HepG2 (cell line): Measurements from ENCODE around the gene CYB5B. TPM values are rescaled to one million over a fixed set of nuclear protein-coding genes. Genes with fewer than 3 reads are reported as not detected.

ENCODE experiments used
- ATAC-seq: fragments of 200-7000 bp; cut with Tn5 transposase; 3 replicates; pipeline ENCODE4 v1.9.1; 2020; ENCODE audit warnings: mild to moderate bottlenecking, moderate library complexity
- BruUV-seq: library from RNA; stranded (reverse); fragments of 400-500 nt; replicated peaks from 2 replicates; lab custom pipeline; 2021; lab: Mats Ljungman, UMichigan
- CTCF ChIA-PET: fragments of 300-600 bp; formaldehyde crosslinking; extraction: SDS; loops from one replicate; lab custom pipeline; 2021; ENCODE audit warnings: low total read pairs, inconsistent platforms, low intra/inter-chr PET ratio; lab: Yijun Ruan, JAX
- POLR2A ChIA-PET: fragments of 350-600 bp; sonication (Branson Sonifier 250); formaldehyde crosslinking; loops from one replicate; lab custom pipeline; 2020; ENCODE audit warnings: antibody characterized with exemption, inconsistent platforms; lab: Yijun Ruan, JAX
- DNase-seq: peaks from one replicate; pipeline ENCODE4 v3.0.0-alpha.2; 2015; ENCODE audit warnings: low spot score
- FAIRE-seq: peaks from 3 replicates; lab custom pipeline; 2011; peaks lifted over from hg19 to GRCh38; lab: Jason Lieb, UNC
- H2AFZ ChIP-seq: one replicate; pipeline ENCODE4 v1.6.1; 2011; ENCODE audit warnings: low read length, inconsistent platforms
- H3K27ac ChIP-seq: fragments of 300-600 bp; 3 replicates; pipeline ENCODE4 v1.8.0; 2011; ENCODE audit warnings: mixed run types, mild to moderate bottlenecking, mixed read lengths, low read length, inconsistent platforms; ENCODE audit not compliant: insufficient read depth; ENCODE audit errors: extremely low read length
- H3K27me3 ChIP-seq, 2 experiments: fragments of 200-600 bp in 1 of 2; 2 replicates in 1 of 2; 3 replicates in 1 of 2; pipeline versions ENCODE4 v1.6.0 to v1.8.0; 2011; ENCODE audit warnings: low read length in 2 of 2, mild to moderate bottlenecking in 2 of 2, moderate library complexity in 2 of 2, inconsistent platforms in 1 of 2; ENCODE audit not compliant: insufficient read depth in 2 of 2, control insufficient read depth in 1 of 2
- H3K36me3 ChIP-seq, 2 experiments: fragments of 200-600 bp in 1 of 2; replicated peaks in 1 of 2; 2 replicates in 1 of 2; 3 replicates in 1 of 2; pipeline versions ENCODE4 v1.5.1 to v1.8.0; 2011; ENCODE audit warnings: low read length in 2 of 2, inconsistent platforms in 1 of 2; ENCODE audit not compliant: insufficient read depth in 2 of 2, control insufficient read depth in 1 of 2
- H3K4me1 ChIP-seq: 2 replicates; pipeline ENCODE4 v1.5.1; 2012; ENCODE audit warnings: low read length, inconsistent platforms; ENCODE audit not compliant: insufficient read depth
- H3K4me2 ChIP-seq: 2 replicates; pipeline ENCODE4 v1.6.0; 2011; ENCODE audit warnings: low read depth, low read length, inconsistent platforms
- H3K4me3 ChIP-seq, 3 experiments: fragments of 200-600 bp in 1 of 3; sonication (generic), shearing (Covaris generic) in 1 of 3; replicated peaks in 1 of 3; 2 replicates each; pipeline ENCODE4 v1.5.1; 2011 to 2016; ENCODE audit warnings: low read length in 3 of 3, inconsistent platforms in 2 of 3, low read depth in 2 of 3, mild to moderate bottlenecking in 2 of 3, control low read depth in 1 of 3, mixed read lengths in 1 of 3; ENCODE audit not compliant: insufficient read depth in 1 of 3
- H3K79me2 ChIP-seq: one replicate; pipeline ENCODE4 v1.6.1; 2011; ENCODE audit warnings: low read length, inconsistent platforms; ENCODE audit not compliant: insufficient read depth
- H3K9ac ChIP-seq: 2 replicates; pipeline ENCODE4 v1.6.0; 2011; ENCODE audit warnings: mild to moderate bottlenecking, low read depth, low read length, inconsistent platforms; ENCODE audit not compliant: insufficient read depth
- H3K9me3 ChIP-seq: 2 replicates; pipeline ENCODE4 v1.5.1; 2012; ENCODE audit warnings: mild to moderate bottlenecking, low read length
- H4K20me1 ChIP-seq: 2 replicates; pipeline ENCODE4 v1.6.0; 2011; ENCODE audit warnings: inconsistent platforms, mild to moderate bottlenecking, low read length, moderate library complexity; ENCODE audit not compliant: insufficient read depth
- CHD2 ChIP-seq: IDR thresholded peaks from 2 replicates; pipeline ENCODE4 v1.6.1; 2011; ENCODE audit warnings: low read depth, low read length, improper control_type of control experiment
- ERF ChIP-seq: IDR thresholded peaks from 2 replicates; pipeline ENCODE4 v1.6.1; 2018; ENCODE audit warnings: missing biosample characterization, missing genetic modification reagents
- FIP1L1 ChIP-seq: fragments of 200-400 bp; formaldehyde crosslinking; IDR thresholded peaks from 2 replicates; pipeline ENCODE4 v1.6.1; 2018; ENCODE audit warnings: low read depth, mild to moderate bottlenecking, low read length, moderate library complexity, borderline replicate concordance; ENCODE audit not compliant: insufficient read depth
- GATAD1 ChIP-seq: IDR thresholded peaks from 2 replicates; pipeline ENCODE4 v1.6.1; 2016; ENCODE audit warnings: missing genetic modification reagents, missing compliant biosample characterization
- HNF1B ChIP-seq: sonication (generic); formaldehyde crosslinking; IDR thresholded peaks from 2 replicates; pipeline ENCODE4 v1.5.1; 2020; ENCODE audit warnings: mild to moderate bottlenecking, moderate library complexity, missing genetic modification reagents
- HNRNPH1 ChIP-seq: fragments of 200-400 bp; formaldehyde crosslinking; optimal IDR thresholded peaks from 2 replicates; pipeline ENCODE3; 2017; ENCODE audit warnings: mild to moderate bottlenecking, low read depth, low read length
- MTF2 ChIP-seq: sonication (generic); formaldehyde crosslinking; IDR thresholded peaks from 2 replicates; pipeline ENCODE4 v1.5.0; 2020; ENCODE audit warnings: missing genetic modification reagents, borderline replicate concordance
- MXI1 ChIP-seq: IDR thresholded peaks from 3 replicates; pipeline ENCODE4 v1.6.1; 2012; ENCODE audit warnings: low read depth, low read length, inconsistent platforms, borderline replicate concordance
- SMC3 ChIP-seq: IDR thresholded peaks from 2 replicates; pipeline ENCODE4 v1.6.1; 2011; ENCODE audit warnings: low read length, improper control_type of control experiment
- SP2 ChIP-seq: sonication (generic); formaldehyde crosslinking; IDR thresholded peaks from 2 replicates; pipeline ENCODE4 v1.5.1; 2020; ENCODE audit warnings: mild to moderate bottlenecking, missing genetic modification reagents
- ZHX1 ChIP-seq: sonication (generic); formaldehyde crosslinking; IDR thresholded peaks from 2 replicates; pipeline ENCODE4 v1.8.1; 2022; ENCODE audit warnings: low read depth, mild to moderate bottlenecking, missing genetic modification reagents
- ZNF33B ChIP-seq: sonication (generic); formaldehyde crosslinking; IDR thresholded peaks from 2 replicates; pipeline ENCODE4 v1.5.1; 2020; ENCODE audit warnings: mild to moderate bottlenecking, missing genetic modification reagents
- ZNF614 ChIP-seq: IDR thresholded peaks from 2 replicates; pipeline ENCODE4 v1.6.1; 2018; ENCODE audit warnings: missing biosample characterization, missing genetic modification reagents, inconsistent platforms, borderline replicate concordance
- ZNF639 ChIP-seq: conservative IDR thresholded peaks from 2 replicates; pipeline ENCODE4 v1.6.1; 2018; ENCODE audit warnings: missing genetic modification reagents
- WGBS: methylation state at CpG from one replicate; pipeline ENCODE4 v1.1.6; 2017; ENCODE audit warnings: low lambda C conversion rate; 5-methylcytosine and 5-hydroxymethylcytosine counted together
- in situ Hi-C: cut with HindIII; loops from 2 replicates; pipeline ENCODE4 v1.10.0; 2017; ENCODE audit warnings: low pct_unique_long_range_greater_than_20kb; ENCODE audit not compliant: extremely low pct_ligation_motif_present
- intact Hi-C: fragments of 100-400 bp; cut with micrococcal nuclease; formaldehyde crosslinking; loops from one replicate; pipeline ENCODE4 v1.10.0; 2022; ENCODE audit not compliant: unreplicated experiment
- polyA plus RNA-seq, 8 experiments: library from polyadenylated mRNA; depleted of rRNA in 3 of 8; stranded (reverse) in 7 of 8; unstranded in 1 of 8; fragments of >200 nt; fragmentation: Illumina TruSeq in 4 of 8; extraction: Trizol in 4 of 8; gene quantifications; 2 replicates each; pipeline versions ENCODE4 v1.2.1 to v1.2.3, GENCODE V29; 2011 to 2016; ENCODE audit warnings: low read depth in 4 of 8, missing spikeins in 1 of 8, mixed read lengths in 1 of 8; ENCODE audit not compliant: insufficient read depth in 1 of 8
- total RNA-seq, 5 experiments: library from RNA; depleted of rRNA; stranded (reverse); fragments of >200 nt; fragmentation: Illumina TruSeq; extraction: Trizol; gene quantifications; 2 replicates each; pipeline ENCODE4 v1.2.3, GENCODE V29; 2016; ENCODE audit warnings: low read depth in 1 of 5

CYB5B gene
- total and polyA plus RNA-seq, 2 of the 13 experiments (the other 11 are each of a cell fraction or from before 2014, with no cell fraction given): 234 to 432 TPM

- CTCF ChIA-PET: no interaction called here
- no peaks in the 10 kb centered on the region for H3K36me3 ChIP-seq
- H3K27me3 ChIP-seq: no peaks in the 10 kb centered on the region
- H3K4me2 ChIP-seq: no peak overlapping the region
- H3K4me1 ChIP-seq: peaks cover 80% of the 10 kb centered on the region
- H3K4me3 ChIP-seq: no peak overlapping the region
- TF ChIP-seq MTF2 (CRISPR knock-in tag): no peak
- TF ChIP-seq ZNF614: 0 out of 2 replicates have a peak, but pooled peaks have one; percentile 20
- TF ChIP-seq ERF (CRISPR knock-in tag): 0 out of 2 replicates have a peak, but pooled peaks have one; percentile 17
- 0 out of 2 replicates have a peak, but pooled peaks have one; percentile 8 for TF ChIP-seq ZNF33B (CRISPR knock-in tag)
- intact Hi-C loops (loop anchor here (5.0 kb wide), 1 partner anchor 273 kb away; no protein-coding TSS in a partner anchor), in situ Hi-C loops (loop anchor here (5.0 to 10.0 kb wide), 2 partner anchors 68 to 165 kb away; partner anchors contain the start of gene NFAT5)
- FAIRE-seq (no peak), ATAC-seq (no peak), DNase-seq (no peak)
- H2AFZ ChIP-seq: no peak overlapping the region
- no peak overlapping the region for H3K9ac ChIP-seq
- no peaks in the 10 kb centered on the region for H3K9me3 ChIP-seq
- H3K27ac ChIP-seq: no peak overlapping the region
- BruUV-seq: no TSS peak
- POLR2A ChIA-PET: interaction anchor here (0.6 to 3.9 kb wide), 7 partner anchors 26 to 268 kb away, joined by 3 to 16 read pairs (median 3); partner anchors contain the start of gene CYB5B
- peaks cover 6% of the 10 kb centered on the region for H3K79me2 ChIP-seq
- no peaks in the 10 kb centered on the region for H4K20me1 ChIP-seq
- 92% methylated on average over 3 of the region's 3 CpGs for WGBS
These were observed 25.1 kb upstream of the CYB5B start for GRCh38 chr16:69399361-69399760.

GRCh38 chr16:69402439-69402838 is 22.0 kb upstream of the CYB5B start:
- peaks cover 80% of the 10 kb centered on the region for H3K4me1 ChIP-seq
- POLR2A ChIA-PET: no interaction called here
- WGBS: 98% methylated on average over 4 of the region's 4 CpGs
- TF ChIP-seq FIP1L1 (no peak), SMC3 (no peak), ZHX1 (CRISPR knock-in tag) (no peak), HNRNPH1 (no peak), SP2 (CRISPR knock-in tag) (no peak), ZNF639 (no peak), GATAD1 (no peak), MXI1 (no peak), CHD2 (no peak), HNF1B (no peak)

More at GRCh38 chr16:69402439-69402838, 22.0 kb upstream of the CYB5B start:
- no peak overlapping the region for H3K4me3 ChIP-seq
- H3K27ac ChIP-seq: no peak overlapping the region
- in situ Hi-C loops (no loop called here), intact Hi-C loops (no loop called here)
- H3K79me2 ChIP-seq: peaks cover 6% of the 10 kb centered on the region
- no peaks in the 10 kb centered on the region for H4K20me1 ChIP-seq
- CTCF ChIA-PET: no interaction called here
- no peak for ATAC-seq
- BruUV-seq: no TSS peak
- H3K36me3 ChIP-seq: no peaks in the 10 kb centered on the region
- no peaks in the 10 kb centered on the region for H3K9me3 ChIP-seq
- no peak overlapping the region for H2AFZ ChIP-seq
- no peak for DNase-seq
- FAIRE-seq: no peak
- H3K9ac ChIP-seq: no peak overlapping the region
- no peak overlapping the region for H3K4me2 ChIP-seq
- H3K27me3 ChIP-seq: no peaks in the 10 kb centered on the region
